K562 (cell line): ENCODE measurements around the gene CCDC106.

Experiments used
- CBFB ChIP-seq: sonication (generic); formaldehyde crosslinking; IDR thresholded peaks from 2 replicates; pipeline ENCODE4 v1.4.0; 2020; ENCODE audit warnings: mild to moderate bottlenecking, missing genetic modification reagents
- EGR1 ChIP-seq: fragments of 450-650 bp; conservative IDR thresholded peaks from 2 replicates; pipeline ENCODE4 v1.6.1; 2017; ENCODE audit warnings: mild to moderate bottlenecking
- ESRRA ChIP-seq: fragments of 450-650 bp; IDR thresholded peaks from 2 replicates; pipeline ENCODE4 v1.6.1; 2014; ENCODE audit warnings: low read depth, mild to moderate bottlenecking, moderate library complexity, borderline replicate concordance
- JUND ChIP-seq, 2 experiments: IDR thresholded peaks; 2 replicates in 1 of 2; 3 replicates in 1 of 2; pipeline ENCODE4 v1.6.1; 2011; ENCODE audit warnings: borderline replicate concordance in 2 of 2, low read depth in 2 of 2, low read length in 2 of 2, improper control_type of control experiment in 1 of 2, missing biosample characterization in 1 of 2, missing genetic modification characterization in 1 of 2, missing genetic modification reagents in 1 of 2
- MXI1 ChIP-seq: IDR thresholded peaks from 2 replicates; pipeline ENCODE4 v1.6.1; 2011; ENCODE audit warnings: low read depth, mild to moderate bottlenecking, improper control_type of control experiment, low read length
- MYC ChIP-seq, 2 experiments: fragments of 250-450 bp in 1 of 2; sonication (Bioruptor Pico) in 1 of 2; IDR thresholded peaks; 2 replicates each; pipeline versions ENCODE4 v1.5.1 to v1.6.1; 2012 to 2021; ENCODE audit warnings: low read depth in 2 of 2, borderline replicate concordance in 1 of 2, improper control_type of control experiment in 1 of 2, low read length in 1 of 2, mild to moderate bottlenecking in 1 of 2, moderate library complexity in 1 of 2
- PHTF2 ChIP-seq: fragments of 250-450 bp; sonication (Bioruptor Pico); IDR thresholded peaks from 2 replicates; pipeline ENCODE4 v1.5.0; 2021; ENCODE audit warnings: mild to moderate bottlenecking
- SP2 ChIP-seq: IDR thresholded peaks from 2 replicates; pipeline ENCODE4 v1.6.1; 2011; ENCODE audit warnings: mild to moderate bottlenecking, low read depth, low read length, moderate library complexity; ENCODE audit not compliant: poor library complexity, severe bottlenecking; ENCODE audit errors: extremely low read depth
- ZC3H11A ChIP-seq: IDR thresholded peaks from 2 replicates; pipeline ENCODE4 v1.6.1; 2012; ENCODE audit warnings: low read depth, low read length, improper control_type of control experiment
- TF ChIP-seq, protein P1 (sequence below), 2 experiments: IDR thresholded peaks; 2 replicates each; pipeline ENCODE4 v1.6.1; 2012; ENCODE audit warnings: improper control_type of control experiment in 2 of 2, low read depth in 2 of 2, low read length in 2 of 2, borderline replicate concordance in 1 of 2
- TF ChIP-seq, protein P2 (sequence below), 3 experiments: IDR thresholded peaks in 2 of 3; conservative IDR thresholded peaks in 1 of 3; 2 replicates each; pipeline ENCODE4 v1.5.1; 2011 to 2012; ENCODE audit warnings: low read length in 3 of 3, mild to moderate bottlenecking in 3 of 3, control low read depth in 2 of 3, improper control_type of control experiment in 1 of 3, inconsistent platforms in 1 of 3, low read depth in 1 of 3, mixed read lengths in 1 of 3, moderate library complexity in 1 of 3; ENCODE audit not compliant: insufficient read depth in 2 of 3
- TF ChIP-seq, protein P3 (sequence below): sonication (generic); formaldehyde crosslinking; IDR thresholded peaks from 2 replicates; pipeline ENCODE4 v1.8.0; 2023; ENCODE audit warnings: mild to moderate bottlenecking, missing genetic modification reagents

DNA sequence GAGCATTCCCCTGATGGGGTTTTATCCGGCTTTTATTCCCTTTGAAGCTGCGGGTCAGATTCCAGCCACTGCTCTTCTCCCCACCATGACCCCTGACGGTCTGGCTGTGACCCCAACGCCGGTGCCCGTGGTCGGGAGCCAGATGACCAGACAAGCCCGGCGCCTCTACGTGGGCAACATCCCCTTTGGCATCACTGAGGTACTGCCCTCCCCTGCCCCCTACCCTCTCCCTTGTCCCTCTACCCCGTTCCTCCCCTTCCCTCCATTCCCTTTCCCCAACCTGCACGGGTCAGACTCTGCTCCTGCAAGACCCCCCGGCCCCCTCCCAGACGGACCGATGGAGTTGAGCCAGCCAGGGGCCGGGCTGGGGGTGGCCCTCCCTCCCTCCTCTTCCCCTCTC, 13.0 kb downstream of the CCDC106 start:
- TF ChIP-seq ZC3H11A (no peak), MYC (IDR thresholded peaks at IDR 0.05; ENCODE audit: low read depth, low read length) (no peak), MYC (CRISPR knock-in tag; IDR thresholded peaks at IDR 0.05; ENCODE audit: borderline replicate concordance, low read depth) (no peak), SP2 (no peak), EGR1 (no peak), MXI1 (no peak), CBFB (CRISPR knock-in tag) (no peak), JUND (IDR thresholded peaks at IDR 0.05; ENCODE audit: borderline replicate concordance, low read depth, low read length) (no peak), JUND (tag; IDR thresholded peaks at IDR 0.05; ENCODE audit: borderline replicate concordance, low read depth, low read length) (no peak), ESRRA (no peak), PHTF2 (CRISPR knock-in tag) (no peak)
- TF ChIP-seq, protein P1, sequence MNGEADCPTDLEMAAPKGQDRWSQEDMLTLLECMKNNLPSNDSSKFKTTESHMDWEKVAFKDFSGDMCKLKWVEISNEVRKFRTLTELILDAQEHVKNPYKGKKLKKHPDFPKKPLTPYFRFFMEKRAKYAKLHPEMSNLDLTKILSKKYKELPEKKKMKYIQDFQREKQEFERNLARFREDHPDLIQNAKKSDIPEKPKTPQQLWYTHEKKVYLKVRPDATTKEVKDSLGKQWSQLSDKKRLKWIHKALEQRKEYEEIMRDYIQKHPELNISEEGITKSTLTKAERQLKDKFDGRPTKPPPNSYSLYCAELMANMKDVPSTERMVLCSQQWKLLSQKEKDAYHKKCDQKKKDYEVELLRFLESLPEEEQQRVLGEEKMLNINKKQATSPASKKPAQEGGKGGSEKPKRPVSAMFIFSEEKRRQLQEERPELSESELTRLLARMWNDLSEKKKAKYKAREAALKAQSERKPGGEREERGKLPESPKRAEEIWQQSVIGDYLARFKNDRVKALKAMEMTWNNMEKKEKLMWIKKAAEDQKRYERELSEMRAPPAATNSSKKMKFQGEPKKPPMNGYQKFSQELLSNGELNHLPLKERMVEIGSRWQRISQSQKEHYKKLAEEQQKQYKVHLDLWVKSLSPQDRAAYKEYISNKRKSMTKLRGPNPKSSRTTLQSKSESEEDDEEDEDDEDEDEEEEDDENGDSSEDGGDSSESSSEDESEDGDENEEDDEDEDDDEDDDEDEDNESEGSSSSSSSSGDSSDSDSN (IDR thresholded peaks at IDR 0.05; ENCODE audit: borderline replicate concordance in 1 of 2, low read depth in 2 of 2, low read length in 2 of 2): no peak
- TF ChIP-seq, protein P2, sequence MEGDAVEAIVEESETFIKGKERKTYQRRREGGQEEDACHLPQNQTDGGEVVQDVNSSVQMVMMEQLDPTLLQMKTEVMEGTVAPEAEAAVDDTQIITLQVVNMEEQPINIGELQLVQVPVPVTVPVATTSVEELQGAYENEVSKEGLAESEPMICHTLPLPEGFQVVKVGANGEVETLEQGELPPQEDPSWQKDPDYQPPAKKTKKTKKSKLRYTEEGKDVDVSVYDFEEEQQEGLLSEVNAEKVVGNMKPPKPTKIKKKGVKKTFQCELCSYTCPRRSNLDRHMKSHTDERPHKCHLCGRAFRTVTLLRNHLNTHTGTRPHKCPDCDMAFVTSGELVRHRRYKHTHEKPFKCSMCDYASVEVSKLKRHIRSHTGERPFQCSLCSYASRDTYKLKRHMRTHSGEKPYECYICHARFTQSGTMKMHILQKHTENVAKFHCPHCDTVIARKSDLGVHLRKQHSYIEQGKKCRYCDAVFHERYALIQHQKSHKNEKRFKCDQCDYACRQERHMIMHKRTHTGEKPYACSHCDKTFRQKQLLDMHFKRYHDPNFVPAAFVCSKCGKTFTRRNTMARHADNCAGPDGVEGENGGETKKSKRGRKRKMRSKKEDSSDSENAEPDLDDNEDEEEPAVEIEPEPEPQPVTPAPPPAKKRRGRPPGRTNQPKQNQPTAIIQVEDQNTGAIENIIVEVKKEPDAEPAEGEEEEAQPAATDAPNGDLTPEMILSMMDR (IDR thresholded peaks at IDR 0.05 in 2 of 3, conservative IDR thresholded peaks at IDR 0.05 in 1 of 3; ENCODE audit: insufficient read depth in 2 of 3, low read depth in 1 of 3, low read length in 3 of 3): no peak
- TF ChIP-seq, protein P3, sequence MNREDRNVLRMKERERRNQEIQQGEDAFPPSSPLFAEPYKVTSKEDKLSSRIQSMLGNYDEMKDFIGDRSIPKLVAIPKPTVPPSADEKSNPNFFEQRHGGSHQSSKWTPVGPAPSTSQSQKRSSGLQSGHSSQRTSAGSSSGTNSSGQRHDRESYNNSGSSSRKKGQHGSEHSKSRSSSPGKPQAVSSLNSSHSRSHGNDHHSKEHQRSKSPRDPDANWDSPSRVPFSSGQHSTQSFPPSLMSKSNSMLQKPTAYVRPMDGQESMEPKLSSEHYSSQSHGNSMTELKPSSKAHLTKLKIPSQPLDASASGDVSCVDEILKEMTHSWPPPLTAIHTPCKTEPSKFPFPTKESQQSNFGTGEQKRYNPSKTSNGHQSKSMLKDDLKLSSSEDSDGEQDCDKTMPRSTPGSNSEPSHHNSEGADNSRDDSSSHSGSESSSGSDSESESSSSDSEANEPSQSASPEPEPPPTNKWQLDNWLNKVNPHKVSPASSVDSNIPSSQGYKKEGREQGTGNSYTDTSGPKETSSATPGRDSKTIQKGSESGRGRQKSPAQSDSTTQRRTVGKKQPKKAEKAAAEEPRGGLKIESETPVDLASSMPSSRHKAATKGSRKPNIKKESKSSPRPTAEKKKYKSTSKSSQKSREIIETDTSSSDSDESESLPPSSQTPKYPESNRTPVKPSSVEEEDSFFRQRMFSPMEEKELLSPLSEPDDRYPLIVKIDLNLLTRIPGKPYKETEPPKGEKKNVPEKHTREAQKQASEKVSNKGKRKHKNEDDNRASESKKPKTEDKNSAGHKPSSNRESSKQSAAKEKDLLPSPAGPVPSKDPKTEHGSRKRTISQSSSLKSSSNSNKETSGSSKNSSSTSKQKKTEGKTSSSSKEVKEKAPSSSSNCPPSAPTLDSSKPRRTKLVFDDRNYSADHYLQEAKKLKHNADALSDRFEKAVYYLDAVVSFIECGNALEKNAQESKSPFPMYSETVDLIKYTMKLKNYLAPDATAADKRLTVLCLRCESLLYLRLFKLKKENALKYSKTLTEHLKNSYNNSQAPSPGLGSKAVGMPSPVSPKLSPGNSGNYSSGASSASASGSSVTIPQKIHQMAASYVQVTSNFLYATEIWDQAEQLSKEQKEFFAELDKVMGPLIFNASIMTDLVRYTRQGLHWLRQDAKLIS (CRISPR knock-in tag): no peak
